NCI-H774 (cell line): ENCODE measurements around the gene C2orf92.
"Not testable (repeated sequence)": the region's sequence is repeated elsewhere in the genome, so short reads cannot be mapped to it uniquely, and the experiment has no call there.

Experiments
- DNase-seq: peaks from one replicate; lab custom pipeline; 2025; lab: John Stamatoyannopoulos, UW

Gene C2orf92

GRCh38 chr2:97693476-97693875 is 24.0 kb downstream of the C2orf92 start:
- DNase-seq: no peak

- DNase-seq: no peak
Observed at GRCh38 chr2:97695744-97696143, 26.2 kb downstream of the C2orf92 start.

- DNase-seq: peak; percentile 71
Observed at GRCh38 chr2:97697252-97698235, 28.0 kb downstream of the C2orf92 start.

- DNase-seq: no peak
Observed at GRCh38 chr2:97698530-97698929, 29.0 kb downstream of the C2orf92 start.

GRCh38 chr2:97699765-97700444 is 30.4 kb downstream of the C2orf92 start:
- DNase-seq: peak; percentile 35

GRCh38 chr2:97701186-97701585 is 31.7 kb downstream of the C2orf92 start:
- DNase-seq: no peak

- DNase-seq: no peak
Observed at GRCh38 chr2:97701851-97702465, 32.4 kb downstream of the C2orf92 start.

- no peak for DNase-seq
Observed at GRCh38 chr2:97702731-97703470, 33.4 kb downstream of the C2orf92 start.

GRCh38 chr2:97703741-97704140 is 34.2 kb downstream of the C2orf92 start:
- DNase-seq: no peak

- no peak for DNase-seq
Observed at GRCh38 chr2:97704989-97705388, 35.5 kb downstream of the C2orf92 start.

- no peak for DNase-seq
Observed at GRCh38 chr2:97706112-97706511, 36.6 kb downstream of the C2orf92 start.

- no peak for DNase-seq
Observed at GRCh38 chr2:97706708-97707345, 37.3 kb downstream of the C2orf92 start.

- DNase-seq: no peak
Observed at GRCh38 chr2:97707362-97708047, 38.0 kb downstream of the C2orf92 start.

- no peak for DNase-seq
Observed at GRCh38 chr2:97708048-97708380, 38.5 kb downstream of the C2orf92 start.

GRCh38 chr2:97708608-97709007 is 39.1 kb downstream of the C2orf92 start:
- DNase-seq: no peak

- DNase-seq: no peak
Observed at GRCh38 chr2:97711394-97711711, 41.8 kb downstream of the C2orf92 start.

GRCh38 chr2:97712175-97712574 is 42.7 kb downstream of the C2orf92 start:
- DNase-seq: not testable (repeated sequence)

GRCh38 chr2:97712693-97713295 is 43.3 kb downstream of the C2orf92 start:
- DNase-seq: no peak

- DNase-seq: no peak
Observed at GRCh38 chr2:97713296-97714083, 44.0 kb downstream of the C2orf92 start, which contains the start of gene ZAP70. TSS of gene ZAP70 (plus strand) at chr2:97713576. CDS start at chr2:97724037, 10,461 bp downstream.
